WTC11 (cell line): ENCODE data around the gene SLC30A2. TPM values are rescaled to one million over a fixed set of nuclear protein-coding genes. Genes with fewer than 3 reads are reported as not detected.

Experiments used
- ATAC-seq: fragments of 200-7000 bp; cut with Tn5 transposase; 2 replicates; pipeline ENCODE4 v1.10.0; 2021; ENCODE audit warnings: mild to moderate bottlenecking, moderate library complexity
- CTCF ChIA-PET: fragments of 300-600 bp; sonication (Branson Sonifier 250); formaldehyde crosslinking; loops from one replicate; lab custom pipeline; 2021; ENCODE audit warnings: antibody characterized with exemption; lab: Charles Lee
- POLR2A ChIA-PET: fragments of 350-600 bp; sonication (Branson Sonifier 250); formaldehyde crosslinking; loops from one replicate; lab custom pipeline; 2021; ENCODE audit warnings: antibody characterized with exemption; lab: Charles Lee
- DNase-seq: peaks from one replicate; pipeline ENCODE4 v3.0.0; 2021; ENCODE audit warnings: low spot score
- H3K27ac Mint-ChIP-seq: 2 replicates; pipeline ENCODE4 v1.8.0; 2021; ENCODE audit warnings: mixed read lengths
- H3K27me3 Mint-ChIP-seq: 2 replicates; pipeline ENCODE4 v1.8.0; 2021; ENCODE audit warnings: low read depth, mild to moderate bottlenecking, moderate library complexity, mixed read lengths
- H3K36me3 Mint-ChIP-seq: 2 replicates; pipeline ENCODE4 v1.8.0; 2021; ENCODE audit warnings: mixed read lengths
- H3K4me1 Mint-ChIP-seq: 2 replicates; pipeline ENCODE4 v1.8.0; 2022; ENCODE audit warnings: mixed read lengths
- H3K4me3 Mint-ChIP-seq: 2 replicates; pipeline ENCODE4 v1.8.0; 2021; ENCODE audit warnings: mild to moderate bottlenecking, moderate library complexity, mixed read lengths
- H3K9me3 Mint-ChIP-seq: 2 replicates; pipeline ENCODE4 v1.8.0; 2021; ENCODE audit warnings: mixed read lengths
- ATF1 ChIP-seq: sonication (generic); formaldehyde crosslinking; IDR thresholded peaks from 2 replicates; pipeline ENCODE4 v1.8.1; 2023; ENCODE audit warnings: mild to moderate bottlenecking, moderate library complexity, missing genetic modification reagents
- CDX4 ChIP-seq: fragments of 250-450 bp; sonication (Bioruptor Pico); IDR thresholded peaks from 2 replicates; pipeline ENCODE4 v1.9.0; 2021; ENCODE audit warnings: moderate library complexity, mild to moderate bottlenecking, inconsistent platforms, borderline replicate concordance
- GABPB1 ChIP-seq: sonication (generic); formaldehyde crosslinking; IDR thresholded peaks from 2 replicates; pipeline ENCODE4 v1.8.1; 2023; ENCODE audit warnings: mild to moderate bottlenecking, missing genetic modification reagents
- NFE2L1 ChIP-seq: sonication (generic); formaldehyde crosslinking; IDR thresholded peaks from 2 replicates; pipeline ENCODE4 v1.8.1; 2023; ENCODE audit warnings: missing genetic modification reagents
- NFYB ChIP-seq: sonication (generic); formaldehyde crosslinking; conservative IDR thresholded peaks from 2 replicates; pipeline ENCODE4 v1.8.0; 2022; ENCODE audit warnings: low read depth, missing genetic modification reagents
- NR1H2 ChIP-seq: sonication (generic); formaldehyde crosslinking; IDR thresholded peaks from 2 replicates; pipeline ENCODE4 v1.9.0; 2021; ENCODE audit warnings: mild to moderate bottlenecking, moderate library complexity, missing genetic modification reagents
- SP1 ChIP-seq: sonication (generic); formaldehyde crosslinking; conservative IDR thresholded peaks from 2 replicates; pipeline ENCODE4 v1.8.1; 2022; ENCODE audit warnings: missing genetic modification reagents
- ZNF121 ChIP-seq: sonication (generic); formaldehyde crosslinking; IDR thresholded peaks from 2 replicates; pipeline ENCODE4 v1.8.0; 2023; ENCODE audit warnings: missing genetic modification reagents
- total RNA-seq: library from RNA; stranded (reverse); gene quantifications from 3 replicates; pipeline ENCODE4 v1.2.3, GENCODE V29; 2021
- TF ChIP-seq, protein P1 (sequence below): fragments of 250-450 bp; sonication (Bioruptor Pico); IDR thresholded peaks from 2 replicates; pipeline ENCODE4 v1.9.0; 2021; ENCODE audit warnings: mild to moderate bottlenecking, borderline replicate concordance
- TF ChIP-seq, protein P2 (sequence below): sonication (generic); formaldehyde crosslinking; conservative IDR thresholded peaks from 2 replicates; pipeline ENCODE4 v1.8.1; 2023; ENCODE audit warnings: mild to moderate bottlenecking, low read depth, missing genetic modification reagents, moderate library complexity

SLC30A2 gene
- total RNA-seq, 1 experiment from 2014 or later: 0.15 TPM

- POLR2A ChIA-PET: no interaction called here
- Mint-ChIP-seq H3K4me3 (peak overlapping the region; percentile 10; the same call in 1 of the 2 replicates), H3K27ac (no peak overlapping the region), H3K36me3 (no peaks in the 10 kb centered on the region)
- DNase-seq: no peak
- CTCF ChIA-PET: interaction anchor here (0.8 to 4.3 kb wide), 8 partner anchors 12 to 185 kb away, joined by 3 to 27 read pairs (median 6); partner anchors contain the start of gene PAFAH2
- no peak for TF ChIP-seq CDX4 (CRISPR knock-in tag)
- 0 out of 2 replicates have a peak, but pooled peaks have one; percentile 2 for TF ChIP-seq ZNF121 (CRISPR knock-in tag)
- TF ChIP-seq ATF1 (CRISPR knock-in tag): no peak
- TF ChIP-seq, protein P1, sequence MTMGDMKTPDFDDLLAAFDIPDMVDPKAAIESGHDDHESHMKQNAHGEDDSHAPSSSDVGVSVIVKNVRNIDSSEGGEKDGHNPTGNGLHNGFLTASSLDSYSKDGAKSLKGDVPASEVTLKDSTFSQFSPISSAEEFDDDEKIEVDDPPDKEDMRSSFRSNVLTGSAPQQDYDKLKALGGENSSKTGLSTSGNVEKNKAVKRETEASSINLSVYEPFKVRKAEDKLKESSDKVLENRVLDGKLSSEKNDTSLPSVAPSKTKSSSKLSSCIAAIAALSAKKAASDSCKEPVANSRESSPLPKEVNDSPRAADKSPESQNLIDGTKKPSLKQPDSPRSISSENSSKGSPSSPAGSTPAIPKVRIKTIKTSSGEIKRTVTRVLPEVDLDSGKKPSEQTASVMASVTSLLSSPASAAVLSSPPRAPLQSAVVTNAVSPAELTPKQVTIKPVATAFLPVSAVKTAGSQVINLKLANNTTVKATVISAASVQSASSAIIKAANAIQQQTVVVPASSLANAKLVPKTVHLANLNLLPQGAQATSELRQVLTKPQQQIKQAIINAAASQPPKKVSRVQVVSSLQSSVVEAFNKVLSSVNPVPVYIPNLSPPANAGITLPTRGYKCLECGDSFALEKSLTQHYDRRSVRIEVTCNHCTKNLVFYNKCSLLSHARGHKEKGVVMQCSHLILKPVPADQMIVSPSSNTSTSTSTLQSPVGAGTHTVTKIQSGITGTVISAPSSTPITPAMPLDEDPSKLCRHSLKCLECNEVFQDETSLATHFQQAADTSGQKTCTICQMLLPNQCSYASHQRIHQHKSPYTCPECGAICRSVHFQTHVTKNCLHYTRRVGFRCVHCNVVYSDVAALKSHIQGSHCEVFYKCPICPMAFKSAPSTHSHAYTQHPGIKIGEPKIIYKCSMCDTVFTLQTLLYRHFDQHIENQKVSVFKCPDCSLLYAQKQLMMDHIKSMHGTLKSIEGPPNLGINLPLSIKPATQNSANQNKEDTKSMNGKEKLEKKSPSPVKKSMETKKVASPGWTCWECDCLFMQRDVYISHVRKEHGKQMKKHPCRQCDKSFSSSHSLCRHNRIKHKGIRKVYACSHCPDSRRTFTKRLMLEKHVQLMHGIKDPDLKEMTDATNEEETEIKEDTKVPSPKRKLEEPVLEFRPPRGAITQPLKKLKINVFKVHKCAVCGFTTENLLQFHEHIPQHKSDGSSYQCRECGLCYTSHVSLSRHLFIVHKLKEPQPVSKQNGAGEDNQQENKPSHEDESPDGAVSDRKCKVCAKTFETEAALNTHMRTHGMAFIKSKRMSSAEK (CRISPR knock-in tag): no peak
- TF ChIP-seq, protein P2, sequence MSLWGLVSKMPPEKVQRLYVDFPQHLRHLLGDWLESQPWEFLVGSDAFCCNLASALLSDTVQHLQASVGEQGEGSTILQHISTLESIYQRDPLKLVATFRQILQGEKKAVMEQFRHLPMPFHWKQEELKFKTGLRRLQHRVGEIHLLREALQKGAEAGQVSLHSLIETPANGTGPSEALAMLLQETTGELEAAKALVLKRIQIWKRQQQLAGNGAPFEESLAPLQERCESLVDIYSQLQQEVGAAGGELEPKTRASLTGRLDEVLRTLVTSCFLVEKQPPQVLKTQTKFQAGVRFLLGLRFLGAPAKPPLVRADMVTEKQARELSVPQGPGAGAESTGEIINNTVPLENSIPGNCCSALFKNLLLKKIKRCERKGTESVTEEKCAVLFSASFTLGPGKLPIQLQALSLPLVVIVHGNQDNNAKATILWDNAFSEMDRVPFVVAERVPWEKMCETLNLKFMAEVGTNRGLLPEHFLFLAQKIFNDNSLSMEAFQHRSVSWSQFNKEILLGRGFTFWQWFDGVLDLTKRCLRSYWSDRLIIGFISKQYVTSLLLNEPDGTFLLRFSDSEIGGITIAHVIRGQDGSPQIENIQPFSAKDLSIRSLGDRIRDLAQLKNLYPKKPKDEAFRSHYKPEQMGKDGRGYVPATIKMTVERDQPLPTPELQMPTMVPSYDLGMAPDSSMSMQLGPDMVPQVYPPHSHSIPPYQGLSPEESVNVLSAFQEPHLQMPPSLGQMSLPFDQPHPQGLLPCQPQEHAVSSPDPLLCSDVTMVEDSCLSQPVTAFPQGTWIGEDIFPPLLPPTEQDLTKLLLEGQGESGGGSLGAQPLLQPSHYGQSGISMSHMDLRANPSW (CRISPR knock-in tag): no peak
- TF ChIP-seq, all 79 proteins: peak for 1
- no peak for ATAC-seq
- no peaks in the 10 kb centered on the region; the same call in 1 of the 2 replicates for H3K27me3 Mint-ChIP-seq
- H3K4me1 Mint-ChIP-seq: peaks cover 23% of the 10 kb centered on the region
- H3K9me3 Mint-ChIP-seq: no peaks in the 10 kb centered on the region
Observed at GRCh38 chr1:26022404-26022779, 23.5 kb downstream of the SLC30A2 start.

DNA sequence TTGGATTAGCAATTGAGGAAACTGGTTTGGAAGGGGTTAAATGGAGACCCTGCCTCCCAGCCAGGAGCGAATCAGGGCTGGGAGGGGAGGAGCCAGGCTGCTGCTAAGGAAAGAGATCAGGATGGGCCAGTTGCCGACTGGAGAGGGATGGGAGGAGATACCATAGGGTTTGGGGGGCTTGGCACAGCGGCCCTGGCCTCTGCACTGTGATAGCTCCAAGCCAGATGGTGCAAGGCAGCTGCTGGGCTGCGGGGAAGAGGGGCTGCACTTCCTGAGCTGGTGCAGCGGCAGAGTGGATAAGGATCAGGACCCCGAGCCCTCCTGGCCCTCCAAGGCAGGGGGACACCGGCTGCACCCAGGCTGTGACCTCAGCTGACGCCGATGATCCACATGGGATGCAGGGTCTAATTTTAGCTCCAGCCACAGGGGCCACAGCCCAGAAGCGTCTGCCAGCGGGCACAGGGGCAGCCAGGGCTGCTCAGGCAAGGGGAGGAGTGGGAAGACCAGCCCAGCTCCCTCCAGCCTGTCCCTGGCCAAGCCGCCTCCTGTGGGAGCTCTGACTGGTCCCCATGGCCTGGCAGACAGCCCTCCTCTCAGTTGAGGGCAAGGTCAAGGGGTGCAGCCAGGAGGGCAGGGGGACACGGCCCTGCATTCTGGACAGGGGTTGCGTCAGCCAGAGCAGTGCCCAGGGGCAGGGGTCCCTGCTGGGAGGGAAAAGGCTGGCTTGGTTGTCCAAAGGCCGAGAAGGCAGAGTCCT, 24.1 kb downstream of the SLC30A2 start, which contains the start of gene EXTL1:
TSS of gene EXTL1 (plus strand) at position 129 of the 757 bp plus-strand sequence. CDS start 872 bp downstream, outside the sequence.
- no peaks in the 10 kb centered on the region for H3K36me3 Mint-ChIP-seq
- H3K27ac Mint-ChIP-seq: peak within 1 kb of the TSS; percentile 95
- peak within 1 kb of the TSS; percentile 92 for H3K4me3 Mint-ChIP-seq
- H3K27me3 Mint-ChIP-seq: no peaks in the 10 kb centered on the region; the same call in 1 of the 2 replicates
- peaks cover 25% of the 10 kb centered on the region for H3K4me1 Mint-ChIP-seq
- peak; percentile 75 for DNase-seq
- H3K9me3 Mint-ChIP-seq: no peaks in the 10 kb centered on the region
- ChIA-PET POLR2A (interaction anchor here (0.5 kb wide), 1 partner anchor 41 kb away, joined by 3 read pairs; no protein-coding TSS in a partner anchor), CTCF (interaction anchor here (0.7 to 4.3 kb wide), 12 partner anchors 8 to 211 kb away, joined by 3 to 27 read pairs (median 4); no protein-coding TSS in a partner anchor)
- TF ChIP-seq SP1 (CRISPR knock-in tag) (peak; percentile 60; the same call in 1 of the 2 replicates), NFE2L1 (CRISPR knock-in tag) (0 out of 2 replicates have a peak, but pooled peaks have one; percentile 22), NR1H2 (CRISPR knock-in tag) (no peak), NFYB (peak; percentile 35; the same call in 1 of the 2 replicates), GABPB1 (peak; percentile 92)
- TF ChIP-seq, protein P2 (CRISPR knock-in tag): no peak
- ATAC-seq: peak; percentile 94
